D721Med (cell line): Measurements from ENCODE around the gene SORCS1.

Experiments used
- DNase-seq: peaks from one replicate; pipeline ENCODE4 v3.0.0; 2011; ENCODE audit warnings: low spot score; ENCODE audit not compliant: insufficient read length
- FAIRE-seq: peaks from 2 replicates; lab custom pipeline; 2011; peaks lifted over from hg19 to GRCh38; lab: Jason Lieb, UNC
- TF ChIP-seq, protein P1 (sequence below): IDR thresholded peaks from 2 replicates; pipeline ENCODE4 v1.5.1; 2012; ENCODE audit warnings: mild to moderate bottlenecking, control low read depth; ENCODE audit not compliant: insufficient read depth; ENCODE audit errors: missing control alignments

Gene SORCS1

DNA sequence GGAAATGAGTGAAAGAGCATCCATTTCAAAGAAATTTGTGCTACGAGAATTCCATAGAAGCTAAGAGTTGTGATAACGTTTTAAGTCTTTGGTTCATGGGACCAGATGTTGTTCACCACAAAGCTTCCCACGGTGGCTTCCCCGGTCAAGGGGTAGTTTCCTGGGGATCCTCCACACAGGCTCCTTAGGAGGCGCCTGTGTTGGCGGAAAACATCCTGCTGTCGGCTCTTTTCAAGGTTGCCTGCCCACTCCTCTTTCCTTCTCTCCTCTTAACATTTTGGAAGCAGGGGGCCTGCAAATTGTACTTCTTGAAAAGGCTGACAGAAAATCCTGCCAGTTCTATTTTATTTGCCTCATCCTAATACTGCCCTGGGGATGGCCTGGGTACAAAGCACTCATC is 398.6 kb downstream of the SORCS1 start:
- DNase-seq (no peak), FAIRE-seq (no peak)
- TF ChIP-seq, protein P1, sequence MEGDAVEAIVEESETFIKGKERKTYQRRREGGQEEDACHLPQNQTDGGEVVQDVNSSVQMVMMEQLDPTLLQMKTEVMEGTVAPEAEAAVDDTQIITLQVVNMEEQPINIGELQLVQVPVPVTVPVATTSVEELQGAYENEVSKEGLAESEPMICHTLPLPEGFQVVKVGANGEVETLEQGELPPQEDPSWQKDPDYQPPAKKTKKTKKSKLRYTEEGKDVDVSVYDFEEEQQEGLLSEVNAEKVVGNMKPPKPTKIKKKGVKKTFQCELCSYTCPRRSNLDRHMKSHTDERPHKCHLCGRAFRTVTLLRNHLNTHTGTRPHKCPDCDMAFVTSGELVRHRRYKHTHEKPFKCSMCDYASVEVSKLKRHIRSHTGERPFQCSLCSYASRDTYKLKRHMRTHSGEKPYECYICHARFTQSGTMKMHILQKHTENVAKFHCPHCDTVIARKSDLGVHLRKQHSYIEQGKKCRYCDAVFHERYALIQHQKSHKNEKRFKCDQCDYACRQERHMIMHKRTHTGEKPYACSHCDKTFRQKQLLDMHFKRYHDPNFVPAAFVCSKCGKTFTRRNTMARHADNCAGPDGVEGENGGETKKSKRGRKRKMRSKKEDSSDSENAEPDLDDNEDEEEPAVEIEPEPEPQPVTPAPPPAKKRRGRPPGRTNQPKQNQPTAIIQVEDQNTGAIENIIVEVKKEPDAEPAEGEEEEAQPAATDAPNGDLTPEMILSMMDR = no peak

- FAIRE-seq (no peak), DNase-seq (no peak)
- TF ChIP-seq, protein P1 = peak; percentile 44
Observed at GRCh38 chr10:106765241-106765754, 399.2 kb downstream of the SORCS1 start.

DNA sequence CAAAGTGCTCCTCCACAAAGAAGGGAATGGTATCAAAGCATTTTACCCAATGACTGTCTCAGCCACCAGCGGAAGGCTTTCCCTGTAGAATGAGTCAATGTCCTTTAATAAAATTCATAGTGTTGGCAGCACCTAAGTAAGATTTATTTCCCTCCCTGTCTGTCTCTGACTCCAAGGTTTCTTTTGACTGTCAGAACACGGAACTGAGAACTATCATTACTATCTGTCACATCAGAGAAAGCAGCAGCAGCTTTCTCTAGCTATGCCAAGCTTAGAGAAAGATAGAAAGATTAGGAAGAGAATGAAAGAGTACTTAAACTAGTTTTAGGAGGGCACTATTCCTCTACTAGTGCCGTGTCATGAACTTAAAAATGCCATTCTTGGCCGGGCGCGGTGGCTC is 400.1 kb downstream of the SORCS1 start:
- FAIRE-seq = no peak
- no peak for DNase-seq
- TF ChIP-seq, protein P1 = no peak

DNA sequence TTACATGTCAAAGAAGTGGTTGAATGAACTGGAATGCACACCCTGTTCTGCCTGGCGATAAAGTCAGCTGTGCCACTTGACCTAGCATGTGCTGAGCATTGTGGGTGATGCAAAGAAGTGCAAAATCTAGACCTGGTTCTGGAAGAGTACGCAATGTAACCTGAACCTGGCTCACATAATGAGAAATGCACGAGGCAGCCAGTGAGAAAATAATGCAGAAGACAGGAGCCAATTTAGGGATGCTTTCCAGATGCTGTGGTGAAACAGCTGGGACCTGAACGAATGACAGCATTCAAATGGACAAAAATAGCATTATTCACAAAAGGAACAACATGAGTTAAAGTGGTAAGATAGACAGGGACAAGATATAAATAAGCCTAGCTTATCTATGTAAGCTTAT is 402.6 kb downstream of the SORCS1 start:
- DNase-seq (no peak), FAIRE-seq (no peak)
- TF ChIP-seq, protein P1 = no peak

- DNase-seq (no peak), FAIRE-seq (no peak)
- TF ChIP-seq, protein P1 = no peak
Observed at GRCh38 chr10:106757521-106757920, 407.0 kb downstream of the SORCS1 start.

GRCh38 chr10:106751091-106751490 is 413.4 kb downstream of the SORCS1 start:
- TF ChIP-seq, protein P1 = no peak
- no peak for FAIRE-seq
- no peak for DNase-seq

DNA sequence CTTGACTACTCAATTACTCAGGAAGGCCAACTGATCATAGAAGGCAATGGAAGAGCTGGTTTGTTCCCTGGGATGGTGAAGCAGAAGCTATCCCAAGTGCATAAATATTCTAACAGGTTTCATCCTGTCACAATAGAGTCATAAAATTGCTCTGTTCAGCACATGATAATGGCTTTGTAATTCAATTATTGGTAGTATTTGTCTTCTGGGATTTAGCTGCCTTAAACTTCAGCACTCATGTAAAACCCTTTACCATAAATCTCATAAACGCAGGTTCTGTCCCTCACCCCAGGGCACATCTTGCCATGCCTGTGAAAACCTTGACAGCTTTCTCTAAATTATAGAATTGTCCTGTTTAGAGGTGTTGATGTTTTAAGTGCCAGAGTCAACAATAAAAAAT is 417.6 kb downstream of the SORCS1 start:
- FAIRE-seq = no peak
- TF ChIP-seq, protein P1 = no peak
- DNase-seq = no peak
